WTC11 (cell line): ENCODE results near the gene ABHD10.

Experiments
- ATF2 ChIP-seq: sonication (generic); formaldehyde crosslinking; IDR thresholded peaks from 2 replicates; pipeline ENCODE4 v1.8.1; 2022; ENCODE audit warnings: low read depth, missing genetic modification reagents, borderline replicate concordance
- CTCF ChIP-seq: fragments of 200-600 bp; IDR thresholded peaks from 2 replicates; pipeline ENCODE4 v1.8.0; 2022; ENCODE audit warnings: antibody characterized with exemption
- E2F1 ChIP-seq: sonication (generic); formaldehyde crosslinking; IDR thresholded peaks from 2 replicates; pipeline ENCODE4 v1.8.0; 2022; ENCODE audit warnings: mild to moderate bottlenecking, missing genetic modification reagents
- IRF1 ChIP-seq: sonication (generic); formaldehyde crosslinking; IDR thresholded peaks from 2 replicates; pipeline ENCODE4 v1.8.0; 2023; ENCODE audit warnings: missing genetic modification reagents
- JUN ChIP-seq: sonication (generic); formaldehyde crosslinking; IDR thresholded peaks from 2 replicates; pipeline ENCODE4 v1.8.0; 2023; ENCODE audit warnings: mild to moderate bottlenecking, missing genetic modification reagents
- MAX ChIP-seq: sonication (generic); formaldehyde crosslinking; IDR thresholded peaks from 2 replicates; pipeline ENCODE4 v1.8.0; 2022; ENCODE audit warnings: mild to moderate bottlenecking, missing genetic modification reagents
- NR3C1 ChIP-seq: sonication (generic); formaldehyde crosslinking; conservative IDR thresholded peaks from 2 replicates; pipeline ENCODE4 v1.8.1; 2023; ENCODE audit warnings: low read depth, mild to moderate bottlenecking, missing genetic modification reagents
- ZNF121 ChIP-seq: sonication (generic); formaldehyde crosslinking; IDR thresholded peaks from 2 replicates; pipeline ENCODE4 v1.8.0; 2023; ENCODE audit warnings: missing genetic modification reagents
- ZNF396 ChIP-seq: fragments of 250-450 bp; sonication (Bioruptor Pico); IDR thresholded peaks from 2 replicates; pipeline ENCODE4 v1.8.0; 2021; ENCODE audit warnings: mild to moderate bottlenecking, moderate library complexity, borderline replicate concordance

- TF ChIP-seq JUN (CRISPR knock-in tag) (no peak), CTCF (no peak), IRF1 (no peak), MAX (CRISPR knock-in tag) (no peak), ZNF396 (CRISPR knock-in tag) (no peak), ZNF121 (CRISPR knock-in tag) (no peak), E2F1 (no peak), ATF2 (no peak), NR3C1 (CRISPR knock-in tag) (no peak)
Measured at GRCh38 chr3:111989061-111989678, 10.3 kb downstream of the ABHD10 start.
